Central memory CD8-positive, alpha-beta T cell (primary cell): ENCODE data around the gene MYL5.
A peak's percentile ranks its signal among the peaks of the same experiment; 100 is the strongest.
"Not testable (repeated sequence)": the region's sequence is repeated elsewhere in the genome, so short reads cannot be mapped to it uniquely, and the experiment has no call there.

ENCODE experiments used
- ATAC-seq: fragments of 150-1000 bp; cut with Tn5 transposase; replicated peaks from 2 replicates; pipeline ENCODE4 v1.10.0; 2022; ENCODE audit warnings: mild to moderate bottlenecking, moderate FRiP score, moderate number of reproducible peaks; ENCODE audit not compliant: poor library complexity, severe bottlenecking; ENCODE audit errors: extremely low read depth
- DNase-seq, 2 donors: peaks; one replicate each; pipeline ENCODE4 v3.0.0; 2021; ENCODE audit warnings: low spot score in 2 of 2
- H3K27ac Mint-ChIP-seq: one replicate; pipeline ENCODE4 v1.8.0; 2022; ENCODE audit warnings: low read depth, mild to moderate bottlenecking, moderate library complexity, mixed read lengths
- H3K27me3 Mint-ChIP-seq: one replicate; pipeline ENCODE4 v1.8.0; 2022; ENCODE audit warnings: mixed read lengths
- H3K36me3 Mint-ChIP-seq: one replicate; pipeline ENCODE4 v1.8.0; 2022; ENCODE audit warnings: mild to moderate bottlenecking, moderate library complexity, mixed read lengths; ENCODE audit not compliant: insufficient read depth
- H3K4me1 Mint-ChIP-seq: one replicate; pipeline ENCODE4 v1.8.0; 2022; ENCODE audit warnings: mixed read lengths
- H3K4me3 Mint-ChIP-seq: one replicate; pipeline ENCODE4 v1.8.0; 2022; ENCODE audit warnings: mild to moderate bottlenecking, moderate library complexity, mixed read lengths
- H3K9me3 Mint-ChIP-seq: one replicate; pipeline ENCODE4 v1.8.0; 2022; ENCODE audit warnings: mixed read lengths

MYL5 gene

DNA sequence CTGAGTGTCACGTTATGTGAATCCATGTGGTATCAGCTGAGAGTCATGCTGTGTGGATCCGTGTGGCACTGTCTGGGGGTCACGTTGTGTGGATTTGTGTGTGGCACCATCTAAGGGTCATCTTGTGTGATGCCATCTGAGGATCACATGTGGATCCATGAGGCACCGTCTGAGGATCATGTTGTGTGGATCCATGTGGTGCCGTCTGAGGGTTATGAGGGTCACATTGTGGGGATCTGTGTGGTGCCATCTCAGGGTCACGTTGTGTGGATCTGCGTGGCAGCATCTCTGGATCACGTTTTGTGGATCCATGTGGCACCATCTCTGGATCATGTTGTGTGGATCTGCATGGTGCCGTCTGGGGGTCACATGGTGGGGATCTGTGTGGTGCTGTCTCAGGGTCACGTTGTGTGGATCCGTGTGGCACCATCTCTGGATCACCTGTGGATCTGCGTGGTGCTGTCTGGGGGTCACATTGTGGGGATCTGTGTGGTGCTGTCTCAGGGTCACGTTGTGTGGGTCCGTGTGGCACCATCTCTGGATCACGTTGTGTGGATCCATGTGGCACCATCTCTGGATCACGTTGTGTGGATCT, 42.0 kb upstream of the MYL5 start:
- peaks cover 12% of the 10 kb centered on the region for H3K9me3 Mint-ChIP-seq
- H3K36me3 Mint-ChIP-seq, result peaks cover 2% of the 10 kb centered on the region
- no peaks in the 10 kb centered on the region for H3K4me1 Mint-ChIP-seq
- H3K27ac Mint-ChIP-seq, result no peak overlapping the region
- no peak for DNase-seq
- H3K4me3 Mint-ChIP-seq, result no peak overlapping the region
- ATAC-seq, result no peak
- peaks cover 7% of the 10 kb centered on the region for H3K27me3 Mint-ChIP-seq

DNA sequence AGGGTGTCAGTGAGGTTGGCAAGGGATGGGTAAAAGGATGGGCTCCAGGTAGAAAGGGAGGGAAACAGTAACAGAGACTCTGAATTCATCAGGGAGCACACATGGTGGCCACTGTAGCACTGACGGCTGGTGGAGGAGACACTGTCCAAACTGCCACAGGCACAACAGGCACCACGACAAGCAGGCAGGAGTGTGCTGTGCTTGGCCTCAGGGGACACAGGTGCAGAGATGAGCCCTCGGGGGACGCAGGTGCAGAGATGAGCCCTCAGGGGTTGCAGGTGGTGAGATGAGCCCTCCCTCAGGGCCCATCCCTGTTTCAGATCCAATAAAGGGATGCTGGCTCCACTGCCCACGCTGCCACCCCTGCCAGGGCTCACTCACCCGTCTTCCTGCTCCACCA, 41.4 kb upstream of the MYL5 start:
- H3K36me3 Mint-ChIP-seq, result peaks cover 2% of the 10 kb centered on the region
- H3K4me1 Mint-ChIP-seq, result no peaks in the 10 kb centered on the region
- H3K27me3 Mint-ChIP-seq, result peaks cover 11% of the 10 kb centered on the region
- H3K27ac Mint-ChIP-seq, result no peak overlapping the region
- no peak overlapping the region for H3K4me3 Mint-ChIP-seq
- ATAC-seq, result no peak
- no peak for DNase-seq
- peaks cover 12% of the 10 kb centered on the region for H3K9me3 Mint-ChIP-seq

DNA sequence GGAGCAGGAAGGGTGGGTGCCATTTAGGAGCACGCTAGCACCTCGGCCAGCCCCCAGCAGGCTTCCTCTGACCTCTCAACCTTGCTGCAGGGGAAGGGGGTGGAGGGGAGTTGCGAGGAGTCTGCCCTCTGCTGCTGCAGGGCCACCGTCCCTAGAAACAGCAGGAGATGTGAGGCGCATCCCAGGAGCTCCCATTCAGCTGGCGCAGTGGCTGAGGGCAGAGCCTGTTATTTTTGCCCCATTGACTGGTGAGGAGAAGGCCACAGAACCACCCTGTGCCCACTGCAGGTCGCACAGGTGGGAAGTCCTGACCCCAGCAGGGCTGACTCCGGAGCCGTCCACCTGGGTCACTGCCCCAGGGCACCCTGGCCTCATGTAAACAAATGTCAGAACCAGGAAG, 40.9 kb upstream of the MYL5 start:
- Mint-ChIP-seq H3K27me3 (peaks cover 16% of the 10 kb centered on the region), H3K4me3 (no peak overlapping the region), H3K36me3 (peaks cover 2% of the 10 kb centered on the region), H3K4me1 (no peaks in the 10 kb centered on the region), H3K9me3 (peaks cover 12% of the 10 kb centered on the region), H3K27ac (no peak overlapping the region)
- ATAC-seq (no peak), DNase-seq (no peak)

DNA sequence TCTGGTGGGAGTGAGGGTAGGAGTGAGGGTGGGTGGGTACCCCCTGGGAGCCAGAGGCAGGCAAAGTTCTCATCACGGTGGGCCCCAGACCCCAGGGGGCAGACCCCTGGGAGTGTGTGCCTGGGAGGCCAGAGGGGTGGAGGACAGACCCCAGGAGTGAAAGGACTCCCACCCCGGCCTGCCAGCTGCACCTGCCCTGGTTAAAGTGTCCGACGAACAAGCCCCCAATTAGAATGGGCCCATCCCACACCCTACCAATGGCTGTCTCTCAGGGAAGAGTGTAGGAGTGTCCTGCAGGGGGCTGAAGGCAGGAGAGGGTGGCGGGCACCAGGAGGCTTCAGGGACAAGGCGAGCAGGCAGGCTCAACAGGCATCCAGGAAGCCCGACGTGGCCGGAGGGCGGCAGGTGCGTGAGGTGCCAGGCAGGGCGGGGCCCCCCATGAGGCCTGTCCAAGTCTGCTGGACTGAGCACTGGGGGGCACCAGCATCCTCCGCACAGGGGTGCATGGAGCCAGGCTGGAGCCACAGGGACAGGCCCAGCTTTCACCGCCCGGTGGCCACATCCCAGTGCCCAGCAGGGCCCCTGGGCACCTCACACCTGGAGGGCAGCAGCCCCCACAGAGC, 40.3 kb upstream of the MYL5 start:
- ATAC-seq, result no peak

DNA sequence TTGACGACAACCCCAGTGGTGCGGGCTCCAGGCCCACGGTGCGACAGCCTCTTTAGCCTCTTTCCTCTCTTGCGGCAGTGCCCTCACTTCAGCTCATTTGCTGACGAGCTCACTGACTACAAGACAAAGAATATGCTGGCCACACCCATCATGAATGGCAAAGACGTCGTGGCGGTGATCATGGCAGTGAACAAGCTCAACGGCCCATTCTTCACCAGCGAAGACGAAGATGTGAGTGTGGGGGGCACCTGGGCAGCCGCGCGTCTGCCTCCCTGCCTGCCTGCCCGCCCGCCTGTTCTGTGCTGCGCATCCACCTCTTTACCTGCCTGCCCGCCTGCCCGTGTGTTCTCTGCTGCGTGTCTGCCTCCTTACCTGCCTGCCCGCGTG, 39.8 kb upstream of the MYL5 start:
- no peak overlapping the region for H3K4me3 Mint-ChIP-seq
- peaks cover 12% of the 10 kb centered on the region for H3K9me3 Mint-ChIP-seq
- ATAC-seq (no peak), DNase-seq (no peak)
- H3K27ac Mint-ChIP-seq, result no peak overlapping the region
- H3K4me1 Mint-ChIP-seq, result no peaks in the 10 kb centered on the region
- peaks cover 2% of the 10 kb centered on the region for H3K36me3 Mint-ChIP-seq
- H3K27me3 Mint-ChIP-seq, result peaks cover 25% of the 10 kb centered on the region

More for the DNA sequence above, 40.3 kb upstream of the MYL5 start:
- peaks cover 23% of the 10 kb centered on the region for H3K27me3 Mint-ChIP-seq
- H3K4me1 Mint-ChIP-seq, result no peaks in the 10 kb centered on the region
- peaks cover 2% of the 10 kb centered on the region for H3K36me3 Mint-ChIP-seq
- peaks cover 12% of the 10 kb centered on the region for H3K9me3 Mint-ChIP-seq
- no peak overlapping the region for H3K27ac Mint-ChIP-seq
- no peak for DNase-seq
- H3K4me3 Mint-ChIP-seq, result no peak overlapping the region

DNA sequence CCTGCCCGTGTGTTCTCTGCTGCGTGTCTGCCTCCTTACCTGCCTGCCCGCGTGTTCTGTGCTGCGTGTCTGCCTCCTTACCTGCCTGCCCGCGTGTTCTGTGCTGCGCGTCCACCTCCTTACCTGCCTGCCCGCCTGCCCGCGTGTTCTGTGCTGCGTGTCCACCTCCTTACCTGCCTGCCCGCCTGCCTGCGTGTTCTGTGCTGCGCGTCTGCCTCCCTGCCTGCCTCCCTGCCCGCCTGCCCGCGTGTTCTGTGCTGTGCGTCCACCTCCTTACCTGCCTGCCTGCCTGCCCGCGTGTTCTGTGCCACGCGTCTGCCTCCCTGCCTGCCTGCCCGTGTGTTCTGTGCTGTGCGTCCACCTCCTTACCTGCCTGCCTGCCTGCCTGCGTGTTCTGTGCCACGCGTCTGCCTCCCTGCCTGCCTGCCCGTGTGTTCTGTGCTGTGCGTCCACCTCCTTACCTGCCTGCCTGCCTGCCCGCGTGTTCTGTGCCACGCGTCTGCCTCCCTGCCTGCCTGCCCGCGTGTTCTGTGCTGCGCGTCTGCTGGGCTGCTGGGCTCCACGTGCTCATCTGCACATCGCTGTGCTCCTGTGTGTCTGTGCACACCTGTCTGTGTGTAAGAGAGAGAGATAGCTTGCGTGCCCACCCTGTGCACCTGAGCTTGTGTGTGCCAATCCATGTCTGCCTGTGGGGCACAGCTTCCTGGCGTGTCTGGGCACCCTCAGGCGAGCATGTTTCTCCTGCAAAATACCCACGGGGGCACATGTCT, 39.1 kb upstream of the MYL5 start:
- not testable (repeated sequence) for H3K4me1 Mint-ChIP-seq, ATAC-seq, H3K4me3 Mint-ChIP-seq, H3K36me3 Mint-ChIP-seq, H3K27ac Mint-ChIP-seq, DNase-seq
- peaks cover 12% of the 10 kb centered on the region for H3K9me3 Mint-ChIP-seq
- H3K27me3 Mint-ChIP-seq, result peaks cover 22% of the 10 kb centered on the region

DNA sequence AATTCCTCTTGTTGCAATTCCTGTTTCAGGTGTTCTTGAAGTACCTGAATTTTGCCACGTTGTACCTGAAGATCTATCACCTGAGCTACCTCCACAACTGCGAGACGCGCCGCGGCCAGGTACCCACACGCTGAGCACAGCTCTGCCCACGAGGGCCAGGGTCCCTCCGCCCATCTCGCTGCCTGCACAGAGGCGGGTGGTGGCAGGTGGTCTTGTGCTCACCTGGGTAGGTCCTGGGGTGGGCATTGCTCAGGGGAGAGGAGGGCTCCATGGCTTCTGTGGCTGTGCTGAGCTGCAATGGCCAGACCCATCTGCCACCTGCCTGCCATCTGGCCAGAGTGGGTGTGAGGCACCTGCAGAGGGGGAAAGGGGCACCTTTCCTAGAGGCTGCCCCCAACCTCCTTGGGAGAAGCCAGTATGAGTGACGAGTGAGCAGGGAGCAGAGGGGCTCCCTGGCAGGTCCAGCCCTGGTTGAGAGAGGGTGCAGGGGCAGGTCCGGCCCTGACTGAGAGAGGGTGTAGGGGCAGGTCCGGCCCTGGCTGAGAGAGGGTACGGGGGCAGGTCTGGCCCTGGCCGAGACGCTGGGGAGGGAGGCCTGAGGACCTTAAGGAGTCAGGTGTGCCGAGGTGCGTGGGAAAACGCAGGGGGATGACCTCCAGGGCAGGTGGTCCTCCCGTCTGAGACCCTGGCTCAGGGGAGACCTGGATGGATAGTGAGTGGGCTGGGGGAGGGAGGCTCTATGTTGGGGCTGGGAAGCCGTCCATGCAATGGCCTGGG, 38.3 kb upstream of the MYL5 start:
- DNase-seq, result no peak
- H3K27ac Mint-ChIP-seq, result no peak overlapping the region

DNA sequence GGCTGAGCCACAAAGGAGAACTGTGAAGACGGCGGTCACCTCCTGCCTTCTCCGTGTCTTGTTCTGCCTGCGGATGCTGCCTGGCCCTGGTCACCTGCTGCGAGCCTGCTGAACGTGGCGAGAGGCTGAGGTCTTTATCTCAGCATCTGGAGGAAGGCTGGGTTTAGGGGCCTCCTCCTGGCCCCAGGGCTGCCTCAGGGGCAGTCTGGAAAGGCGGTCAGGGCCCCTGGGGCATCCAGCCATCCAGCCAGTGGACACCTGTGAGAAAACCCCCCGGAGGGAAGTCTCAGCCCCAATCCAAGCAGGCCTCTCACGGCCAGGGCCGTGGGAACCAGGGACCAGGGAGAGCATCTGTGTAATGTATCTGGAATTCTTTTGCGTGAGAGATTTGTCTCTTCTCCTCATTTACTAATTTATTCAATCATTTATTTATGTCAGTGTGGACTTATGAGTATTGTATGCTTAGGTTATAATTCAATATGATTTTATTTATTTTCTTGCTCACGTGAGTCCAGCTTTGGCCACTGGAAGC, 37.6 kb upstream of the MYL5 start:
- no peak overlapping the region for H3K4me3 Mint-ChIP-seq
- H3K4me1 Mint-ChIP-seq, result no peaks in the 10 kb centered on the region
- peaks cover 34% of the 10 kb centered on the region for H3K27me3 Mint-ChIP-seq
- peaks cover 2% of the 10 kb centered on the region for H3K36me3 Mint-ChIP-seq
- DNase-seq (no peak), ATAC-seq (no peak)
- peaks cover 6% of the 10 kb centered on the region for H3K9me3 Mint-ChIP-seq
- no peak overlapping the region for H3K27ac Mint-ChIP-seq

More for the DNA sequence above, 38.3 kb upstream of the MYL5 start:
- Mint-ChIP-seq H3K4me3 (no peak overlapping the region), H3K9me3 (peaks cover 12% of the 10 kb centered on the region), H3K27me3 (peaks cover 29% of the 10 kb centered on the region), H3K36me3 (peaks cover 2% of the 10 kb centered on the region), H3K4me1 (no peaks in the 10 kb centered on the region)
- ATAC-seq, result no peak

DNA sequence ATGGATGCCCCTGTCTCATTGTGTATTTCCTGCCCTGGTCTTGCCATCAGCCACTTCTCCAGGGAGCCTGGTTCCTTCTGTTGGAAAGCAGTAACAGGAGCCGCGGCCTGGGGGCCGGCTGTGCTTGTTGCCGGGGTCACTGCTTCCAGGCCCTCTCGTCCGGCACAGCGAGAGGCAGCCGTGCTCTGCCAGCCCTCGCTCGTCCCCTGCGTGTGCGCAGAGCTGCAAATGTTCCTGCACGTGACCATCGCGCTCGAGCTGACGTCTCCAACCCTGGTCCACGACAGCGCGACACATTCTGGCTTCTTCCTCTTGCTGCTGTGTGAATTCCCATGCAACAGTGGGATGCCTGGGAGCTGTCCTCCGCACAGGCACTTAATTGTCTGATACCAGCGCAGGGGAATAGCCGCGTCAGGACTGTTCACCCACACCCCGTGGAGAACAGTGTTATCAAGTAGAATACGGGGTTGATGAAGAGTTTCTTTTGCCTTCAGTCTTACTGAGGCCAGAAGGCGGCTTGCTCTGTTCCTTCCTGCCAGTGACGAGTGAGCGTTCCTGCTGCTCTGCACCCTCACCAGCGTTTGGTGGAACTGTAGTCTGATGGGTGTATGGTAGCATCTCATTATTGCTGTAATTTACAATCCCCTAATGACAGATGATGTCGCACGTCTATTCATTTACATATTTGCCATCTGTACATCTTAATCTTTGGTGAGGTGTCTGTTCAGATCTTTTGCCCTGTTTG, 36.6 kb upstream of the MYL5 start:
- no peak for ATAC-seq
- H3K4me3 Mint-ChIP-seq, result no peak overlapping the region
- H3K36me3 Mint-ChIP-seq, result peaks cover 2% of the 10 kb centered on the region
- H3K9me3 Mint-ChIP-seq, result no peaks in the 10 kb centered on the region
- H3K27ac Mint-ChIP-seq, result no peak overlapping the region
- peaks cover 34% of the 10 kb centered on the region for H3K27me3 Mint-ChIP-seq
- H3K4me1 Mint-ChIP-seq, result no peaks in the 10 kb centered on the region
- DNase-seq, result no peak

DNA sequence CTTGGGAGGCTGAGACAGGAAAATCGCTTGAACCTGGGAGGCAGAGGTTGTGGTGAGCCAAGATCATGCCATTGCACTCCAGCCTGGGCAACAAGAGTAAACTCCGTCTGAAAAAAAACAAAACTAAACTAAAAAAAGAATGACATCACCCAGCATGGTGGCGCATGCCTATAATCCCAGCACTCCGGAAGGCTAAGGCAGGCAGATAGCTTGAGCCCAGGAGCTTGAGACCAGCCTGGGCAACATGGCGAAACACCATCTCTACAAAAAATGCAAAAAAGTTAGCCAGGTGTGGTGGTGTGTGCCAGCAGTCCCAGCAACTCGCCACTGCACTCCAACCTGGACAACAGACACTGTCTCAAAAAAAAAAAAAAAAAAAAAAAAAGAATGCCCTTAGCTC, 32.0 kb upstream of the MYL5 start:
- peaks cover 63% of the 10 kb centered on the region for H3K27me3 Mint-ChIP-seq
- not testable (repeated sequence) for H3K36me3 Mint-ChIP-seq, H3K9me3 Mint-ChIP-seq, H3K4me3 Mint-ChIP-seq, ATAC-seq, DNase-seq, H3K4me1 Mint-ChIP-seq, H3K27ac Mint-ChIP-seq

DNA sequence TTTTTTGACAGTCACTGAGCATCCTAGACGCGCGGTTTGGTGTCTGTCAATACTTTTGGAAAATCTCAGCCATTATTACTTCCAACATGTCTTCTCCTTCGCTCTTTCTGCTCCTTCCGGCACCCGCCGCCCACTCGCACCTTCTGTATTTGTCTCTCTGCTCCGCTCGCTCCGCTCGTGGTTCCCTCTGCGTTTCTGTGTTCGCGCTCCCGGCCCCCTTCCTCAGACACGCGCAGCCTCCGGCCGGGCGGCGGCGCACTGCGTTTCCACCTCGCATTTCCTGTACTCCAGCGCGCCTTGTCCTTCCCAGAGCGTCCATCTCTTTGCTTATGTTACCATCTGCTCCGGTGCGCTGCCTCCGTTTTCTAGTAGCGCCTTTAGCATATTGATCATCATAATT, 27.9 kb upstream of the MYL5 start:
- no peaks in the 10 kb centered on the region for H3K4me1 Mint-ChIP-seq
- H3K36me3 Mint-ChIP-seq, result no peaks in the 10 kb centered on the region
- H3K27ac Mint-ChIP-seq, result peak overlapping the region; percentile 18
- no peak for DNase-seq
- H3K9me3 Mint-ChIP-seq, result no peaks in the 10 kb centered on the region
- no peak overlapping the region for H3K4me3 Mint-ChIP-seq
- peaks cover 33% of the 10 kb centered on the region for H3K27me3 Mint-ChIP-seq
- no peak for ATAC-seq

DNA sequence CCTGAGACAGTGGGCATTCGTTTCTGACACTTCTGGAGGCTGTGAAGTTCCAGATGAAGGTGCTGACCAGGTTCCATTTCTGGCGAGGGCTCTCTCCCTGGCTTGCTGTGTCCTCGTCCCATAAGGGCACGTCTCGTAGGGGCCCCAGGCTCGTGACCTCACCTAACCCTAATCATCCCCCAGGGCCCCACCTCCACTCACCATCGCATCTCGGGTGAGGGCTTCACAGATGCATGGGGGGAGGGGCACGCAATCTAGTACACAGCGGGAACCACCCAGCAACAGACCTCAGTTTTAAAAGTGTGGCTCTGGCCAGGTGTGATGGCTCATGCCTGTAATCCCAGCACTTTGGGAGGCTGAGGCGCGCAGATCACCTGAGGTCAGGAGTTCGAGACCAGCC, 26.9 kb upstream of the MYL5 start:
- Mint-ChIP-seq H3K9me3 (no peaks in the 10 kb centered on the region), H3K4me1 (no peaks in the 10 kb centered on the region)
- no peak for ATAC-seq

More for the DNA sequence above, 26.9 kb upstream of the MYL5 start:
- Mint-ChIP-seq H3K36me3 (no peaks in the 10 kb centered on the region), H3K27me3 (peaks cover 31% of the 10 kb centered on the region), H3K4me3 (no peak overlapping the region), H3K27ac (no peak overlapping the region)
- no peak for DNase-seq
